Thoracic aorta (tissue), 2 donors: ENCODE measurements around the gene ANXA8L1. TPM values are rescaled to one million over a fixed set of nuclear protein-coding genes. Genes with fewer than 3 reads are reported as not detected.
"Not testable (repeated sequence)": the region's sequence is repeated elsewhere in the genome, so short reads cannot be mapped to it uniquely, and the experiment has no call there.

Source experiments
- ATAC-seq: fragments of 150-250 bp; one replicate; pipeline ENCODE4 v1.8.0; 2017; ENCODE audit warnings: low read depth; ENCODE audit not compliant: insufficient number of reproducible peaks, low FRiP score
- DNase-seq: peaks from one replicate; pipeline ENCODE4 v3.0.0-alpha.2; 2020; ENCODE audit warnings: low spot score
- H3K27ac ChIP-seq, 2 donors: fragments of 200-600 bp; sonication (generic); 1 replicate in 1 of 2; 2 replicates in 1 of 2; pipeline ENCODE4 v1.5.1; 2016; ENCODE audit warnings: mild to moderate bottlenecking in 2 of 2, moderate library complexity in 2 of 2
- H3K27me3 ChIP-seq: fragments of 200-600 bp; sonication (generic); replicated peaks from 2 replicates; pipeline ENCODE4 v1.6.0; 2016; ENCODE audit warnings: mild to moderate bottlenecking; ENCODE audit not compliant: insufficient read depth
- H3K36me3 ChIP-seq: fragments of 200-600 bp; sonication (generic); one replicate; pipeline ENCODE4 v1.5.1; 2016
- H3K4me1 ChIP-seq, 2 donors: fragments of 200-600 bp; sonication (generic); 1 replicate in 1 of 2; 2 replicates in 1 of 2; pipeline versions ENCODE4 v1.5.1 to v1.6.0; 2016; ENCODE audit warnings: low read depth in 2 of 2, mild to moderate bottlenecking in 1 of 2; ENCODE audit not compliant: control insufficient read depth in 1 of 2
- H3K4me3 ChIP-seq: fragments of 200-600 bp; sonication (generic); 2 replicates; pipeline ENCODE4 v1.5.1; 2016; ENCODE audit warnings: mild to moderate bottlenecking
- H3K9me3 ChIP-seq: fragments of 200-600 bp; sonication (generic); 2 replicates; pipeline ENCODE4 v1.5.1; 2016
- total RNA-seq, 2 donors: library from RNA; depleted of rRNA; stranded (reverse); fragments of >200 nt; gene quantifications; one replicate each; pipeline versions ENCODE4 v1.1.0 to v1.2.3, GENCODE V29; 2016
- TF ChIP-seq, protein P1 (sequence below): fragments of 200-600 bp; sonication (generic); IDR thresholded peaks from one replicate; pipeline ENCODE4 v1.5.1; 2019; ENCODE audit warnings: antibody characterized with exemption

The ANXA8L1 gene
- total RNA-seq, 2 donors from 2014 or later = not detected

- DNase-seq (no peak), ATAC-seq (no peak)
- Histone ChIP-seq H3K4me3 (no peak overlapping the region), H3K4me1 (peaks cover 0 to 15% of the 10 kb centered on the region in 2 donors), H3K36me3 (no peaks in the 10 kb centered on the region), H3K27ac (no peak overlapping the region), H3K27me3 (no peaks in the 10 kb centered on the region), H3K9me3 (no peaks in the 10 kb centered on the region)
- TF ChIP-seq, protein P1, sequence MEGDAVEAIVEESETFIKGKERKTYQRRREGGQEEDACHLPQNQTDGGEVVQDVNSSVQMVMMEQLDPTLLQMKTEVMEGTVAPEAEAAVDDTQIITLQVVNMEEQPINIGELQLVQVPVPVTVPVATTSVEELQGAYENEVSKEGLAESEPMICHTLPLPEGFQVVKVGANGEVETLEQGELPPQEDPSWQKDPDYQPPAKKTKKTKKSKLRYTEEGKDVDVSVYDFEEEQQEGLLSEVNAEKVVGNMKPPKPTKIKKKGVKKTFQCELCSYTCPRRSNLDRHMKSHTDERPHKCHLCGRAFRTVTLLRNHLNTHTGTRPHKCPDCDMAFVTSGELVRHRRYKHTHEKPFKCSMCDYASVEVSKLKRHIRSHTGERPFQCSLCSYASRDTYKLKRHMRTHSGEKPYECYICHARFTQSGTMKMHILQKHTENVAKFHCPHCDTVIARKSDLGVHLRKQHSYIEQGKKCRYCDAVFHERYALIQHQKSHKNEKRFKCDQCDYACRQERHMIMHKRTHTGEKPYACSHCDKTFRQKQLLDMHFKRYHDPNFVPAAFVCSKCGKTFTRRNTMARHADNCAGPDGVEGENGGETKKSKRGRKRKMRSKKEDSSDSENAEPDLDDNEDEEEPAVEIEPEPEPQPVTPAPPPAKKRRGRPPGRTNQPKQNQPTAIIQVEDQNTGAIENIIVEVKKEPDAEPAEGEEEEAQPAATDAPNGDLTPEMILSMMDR = no peak
Observed at GRCh38 chr10:46329690-46330016, 45.9 kb upstream of the ANXA8L1 start.

DNA sequence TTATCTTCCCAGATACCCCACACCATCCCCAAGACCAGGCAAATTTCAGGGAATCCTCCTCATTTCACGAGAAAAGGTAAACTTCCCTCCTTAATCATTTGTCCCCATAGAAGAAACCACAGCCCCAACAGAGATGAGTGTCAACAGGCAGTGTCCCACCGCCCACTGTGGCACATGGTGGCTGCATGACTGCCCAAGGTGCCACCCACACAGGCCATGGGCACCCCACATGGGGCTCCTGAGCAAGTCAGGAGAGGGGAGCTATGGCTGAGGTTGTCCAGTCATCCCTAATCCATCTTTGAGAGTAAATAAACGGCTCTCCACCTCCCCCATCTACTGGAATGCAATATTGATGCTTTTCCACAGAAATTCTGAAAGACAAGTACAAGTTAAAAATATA lies 44.7 kb upstream of the ANXA8L1 start:
- ATAC-seq (no peak), DNase-seq (no peak)
- Histone ChIP-seq H3K27me3 (no peaks in the 10 kb centered on the region), H3K9me3 (no peaks in the 10 kb centered on the region), H3K4me3 (no peak overlapping the region), H3K36me3 (no peaks in the 10 kb centered on the region), H3K27ac (no peak overlapping the region), H3K4me1 (peaks cover 0 to 6% of the 10 kb centered on the region in 2 donors)
- TF ChIP-seq, protein P1 = no peak

- H3K9me3 ChIP-seq, DNase-seq, H3K27ac ChIP-seq, H3K4me3 ChIP-seq, H3K36me3 ChIP-seq, ATAC-seq, H3K4me1 ChIP-seq, H3K27me3 ChIP-seq: not testable (repeated sequence)
Observed at GRCh38 chr10:46365484-46365883, 10.1 kb upstream of the ANXA8L1 start.

DNA sequence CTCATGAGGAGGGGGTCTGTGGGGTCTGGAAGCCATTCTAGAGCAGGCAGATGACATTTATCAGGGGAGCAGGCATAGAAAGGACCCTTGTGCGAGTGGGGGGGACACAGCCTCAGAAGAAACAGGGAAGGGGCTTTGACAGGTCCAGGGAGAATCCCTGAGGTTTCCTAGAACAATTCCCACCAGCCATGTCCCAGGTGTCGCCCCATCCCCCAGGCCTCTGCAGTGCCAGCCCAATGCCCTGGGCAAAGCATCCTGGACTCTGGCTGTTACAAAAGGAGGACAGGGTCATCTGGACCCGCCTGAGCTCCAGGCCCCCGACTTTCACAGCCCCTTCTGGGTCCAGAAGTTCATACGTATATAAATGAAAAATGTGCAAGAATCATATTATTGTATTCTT lies 8.4 kb upstream of the ANXA8L1 start:
- not testable (repeated sequence) for H3K4me3 ChIP-seq, H3K4me1 ChIP-seq, H3K27ac ChIP-seq, H3K36me3 ChIP-seq, H3K9me3 ChIP-seq, H3K27me3 ChIP-seq, ATAC-seq, DNase-seq

DNA sequence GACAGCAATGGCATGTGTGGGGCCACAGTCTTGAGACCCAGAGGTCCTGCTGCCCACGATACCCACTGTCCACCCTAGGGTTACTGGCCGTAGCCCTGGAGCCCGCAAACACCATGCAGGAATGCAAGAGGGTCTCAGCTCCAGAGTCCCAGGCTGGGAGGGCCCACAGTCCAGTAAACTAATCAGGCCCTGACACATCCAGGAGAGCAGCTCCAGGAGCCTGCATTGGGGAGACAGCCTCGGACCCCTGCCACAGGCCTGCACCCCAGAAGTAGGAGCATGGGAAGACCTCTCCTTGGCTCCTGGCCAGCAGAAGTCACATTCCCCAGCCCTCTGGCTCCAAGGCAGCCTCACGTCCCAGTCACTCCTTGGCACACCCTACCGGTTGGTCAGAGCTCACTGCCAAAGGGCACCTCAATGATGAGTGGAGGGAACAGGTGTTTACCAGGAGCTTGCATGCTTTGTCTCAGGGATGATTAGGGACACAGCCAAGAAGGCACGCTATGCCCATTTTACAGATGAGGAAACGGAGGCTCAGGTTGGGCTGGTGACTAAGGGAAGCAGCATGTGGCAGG lies 7.8 kb upstream of the ANXA8L1 start:
- not testable (repeated sequence) for H3K9me3 ChIP-seq, ATAC-seq, H3K36me3 ChIP-seq, H3K27me3 ChIP-seq, DNase-seq, H3K4me3 ChIP-seq, H3K4me1 ChIP-seq, H3K27ac ChIP-seq

DNA sequence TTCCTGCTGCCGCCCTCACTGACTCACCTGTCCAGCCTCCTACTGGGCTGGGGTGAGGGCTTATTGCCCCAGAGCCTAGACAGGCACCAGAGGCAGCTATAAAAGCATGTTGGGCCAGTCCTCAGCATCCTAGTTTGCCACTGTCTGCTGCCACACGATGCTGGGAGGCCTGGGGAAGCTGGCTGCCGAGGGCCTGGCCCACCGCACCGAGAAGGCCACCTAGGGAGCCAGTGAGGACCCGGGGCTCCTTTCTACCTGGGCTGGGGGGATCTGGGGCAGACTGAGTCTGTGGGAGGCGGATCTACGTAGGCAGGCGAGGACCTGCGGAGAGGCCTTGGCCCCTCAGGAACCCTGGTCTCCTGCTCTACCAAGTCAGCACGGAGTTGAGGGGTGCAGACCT lies 6.6 kb upstream of the ANXA8L1 start:
- H3K36me3 ChIP-seq, H3K4me1 ChIP-seq, H3K9me3 ChIP-seq, H3K4me3 ChIP-seq, H3K27me3 ChIP-seq, H3K27ac ChIP-seq, DNase-seq, ATAC-seq: not testable (repeated sequence)

- not testable (repeated sequence) for H3K4me1 ChIP-seq, H3K4me3 ChIP-seq, DNase-seq, H3K27me3 ChIP-seq, ATAC-seq, H3K9me3 ChIP-seq, H3K27ac ChIP-seq, H3K36me3 ChIP-seq
Observed at GRCh38 chr10:46374410-46374809, 1.2 kb upstream of the ANXA8L1 start.

DNA sequence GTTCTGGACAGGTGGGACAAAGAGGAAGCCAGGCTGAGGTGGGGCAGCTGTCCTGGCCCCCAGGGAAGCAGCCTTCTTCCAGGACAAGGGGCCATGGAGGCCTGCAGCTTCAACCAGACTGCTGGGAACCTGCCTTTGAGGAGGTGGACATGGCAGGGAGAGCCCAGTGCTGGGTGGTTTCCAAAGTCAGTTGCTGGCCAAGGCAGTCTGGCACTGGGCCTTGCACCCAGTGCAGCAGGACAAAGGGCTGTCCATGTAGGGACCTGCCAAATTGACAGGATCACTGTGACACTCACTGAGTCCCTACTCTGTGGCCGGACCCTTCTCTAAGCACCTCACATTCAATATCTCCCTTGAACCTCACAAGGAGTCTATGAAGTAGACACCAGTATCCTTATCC lies 1.4 kb downstream of the ANXA8L1 start:
- not testable (repeated sequence) for H3K4me1 ChIP-seq, H3K27me3 ChIP-seq, H3K4me3 ChIP-seq, H3K27ac ChIP-seq, H3K36me3 ChIP-seq, ATAC-seq, H3K9me3 ChIP-seq, DNase-seq

- H3K4me3 ChIP-seq, ATAC-seq, H3K36me3 ChIP-seq, H3K9me3 ChIP-seq, DNase-seq, H3K27me3 ChIP-seq, H3K27ac ChIP-seq, H3K4me1 ChIP-seq: not testable (repeated sequence)
Observed at GRCh38 chr10:46377651-46378050, 2.1 kb downstream of the ANXA8L1 start.

DNA sequence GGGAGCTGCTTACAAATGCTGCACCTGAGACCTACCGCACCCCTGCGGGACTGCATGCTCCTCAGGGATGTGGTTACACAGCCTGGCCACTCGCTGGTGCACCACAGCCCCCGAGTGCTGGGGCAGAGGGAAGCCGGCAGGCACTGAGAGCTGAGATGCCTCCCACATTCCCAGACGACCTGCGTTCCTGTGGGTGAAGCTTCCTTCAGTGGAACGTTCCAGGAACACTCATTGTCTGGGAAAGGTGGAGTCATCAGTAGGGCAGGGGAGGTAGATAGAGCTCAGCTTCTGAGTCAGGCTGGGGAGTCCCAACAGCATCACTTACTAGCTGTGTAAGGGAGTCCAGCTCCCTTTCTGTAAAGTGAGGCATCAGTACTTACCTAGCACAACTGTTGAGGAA lies 2.5 kb downstream of the ANXA8L1 start:
- H3K9me3 ChIP-seq, H3K36me3 ChIP-seq, H3K4me1 ChIP-seq, H3K4me3 ChIP-seq, DNase-seq, H3K27ac ChIP-seq, H3K27me3 ChIP-seq, ATAC-seq: not testable (repeated sequence)

GRCh38 chr10:46379233-46379848 lies 3.8 kb downstream of the ANXA8L1 start:
- not testable (repeated sequence) for H3K9me3 ChIP-seq, H3K4me3 ChIP-seq, H3K36me3 ChIP-seq, H3K27me3 ChIP-seq, H3K27ac ChIP-seq, ATAC-seq, H3K4me1 ChIP-seq, DNase-seq
